Breast epithelium (tissue), 4 donors: Measurements from ENCODE around the gene LSM3. TPM values are rescaled to one million over a fixed set of nuclear protein-coding genes. Genes with fewer than 3 reads are reported as not detected.
A peak's percentile ranks its signal among the peaks of the same experiment; 100 is the strongest.

ENCODE experiments used
- DNase-seq, 2 donors: peaks; one replicate each; pipeline ENCODE4 v3.0.0-alpha.2; 2019; ENCODE audit warnings: low spot score in 2 of 2
- H3K27ac ChIP-seq, 2 donors: fragments of 200-600 bp; sonication (generic) in 1 of 2; one replicate each; pipeline ENCODE4 v1.5.1; 2016 to 2019; ENCODE audit warnings: mild to moderate bottlenecking in 1 of 2
- H3K27me3 ChIP-seq, 2 donors: fragments of 200-600 bp; sonication (generic) in 1 of 2; one replicate each; pipeline versions ENCODE4 v1.5.1 to v1.6.0; 2017 to 2019; ENCODE audit warnings: control low read depth in 1 of 2, mild to moderate bottlenecking in 1 of 2
- H3K36me3 ChIP-seq: fragments of 200-600 bp; one replicate; pipeline ENCODE4 v1.5.1; 2019
- H3K4me1 ChIP-seq, 2 donors: fragments of 200-600 bp; sonication (generic); one replicate each; pipeline ENCODE4 v1.5.1; 2016 to 2019; ENCODE audit warnings: control low read depth in 1 of 2
- H3K4me3 ChIP-seq, 3 donors: fragments of 200-600 bp; sonication (generic); 1 replicate in 2 of 3; 2 replicates in 1 of 3; pipeline ENCODE4 v1.5.1; 2016 to 2019; ENCODE audit warnings: mild to moderate bottlenecking in 3 of 3, moderate library complexity in 2 of 3
- H3K9me3 ChIP-seq, 2 donors: fragments of 200-600 bp; sonication (generic) in 1 of 2; one replicate each; pipeline ENCODE4 v1.5.1; 2016 to 2019; ENCODE audit warnings: control low read depth in 1 of 2
- POLR2A ChIP-seq: fragments of 450-650 bp; IDR thresholded peaks from one replicate; pipeline ENCODE4 v1.6.1; 2016; ENCODE audit warnings: antibody characterized with exemption, mild to moderate bottlenecking, moderate library complexity
- POLR2AphosphoS5 ChIP-seq, 3 donors: sonication (generic); formaldehyde crosslinking; IDR thresholded peaks; one replicate each; pipeline ENCODE4 v1.6.1; 2017; ENCODE audit warnings: antibody characterized with exemption in 3 of 3
- intact Hi-C: fragments of 100-400 bp; cut with DNase I; formaldehyde crosslinking; loops from one replicate; pipeline ENCODE4 v1.15.1; 2023; ENCODE audit warnings: low total_unique reads
- total RNA-seq, 3 donors: library from RNA; depleted of rRNA; stranded (reverse); fragments of >200 nt; gene quantifications; one replicate each; pipeline ENCODE4 v1.1.0, GENCODE V29; 2016
- TF ChIP-seq, protein P1 (sequence below), 3 donors: fragments of 450-650 bp; IDR thresholded peaks; one replicate each; pipeline ENCODE4 v1.5.1; 2016 to 2017; ENCODE audit warnings: antibody characterized with exemption in 3 of 3, mild to moderate bottlenecking in 3 of 3, moderate library complexity in 3 of 3

Gene LSM3
- total RNA-seq, 3 donors from 2014 or later = 10.5 to 11.5 (median 11.5) TPM

DNA sequence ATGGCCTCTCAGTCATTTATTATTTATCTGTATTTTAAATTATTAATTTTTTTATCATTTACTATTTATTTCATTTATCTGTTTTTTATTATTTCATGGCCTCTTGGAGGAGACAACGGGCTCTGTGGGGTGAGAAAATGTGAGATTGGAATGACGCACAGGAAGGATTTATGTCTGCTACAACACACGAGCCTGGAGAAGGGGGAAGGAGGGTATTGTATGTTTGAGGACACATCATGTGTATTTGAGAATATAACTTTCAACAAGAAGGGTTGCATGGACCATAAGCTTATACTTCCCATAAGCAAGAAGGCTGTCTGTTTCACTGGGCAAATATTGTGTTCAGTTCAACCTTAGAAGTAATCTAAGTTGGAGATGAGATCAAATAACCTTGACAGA, 31.7 kb downstream of the LSM3 start:
- TF ChIP-seq, protein P1, sequence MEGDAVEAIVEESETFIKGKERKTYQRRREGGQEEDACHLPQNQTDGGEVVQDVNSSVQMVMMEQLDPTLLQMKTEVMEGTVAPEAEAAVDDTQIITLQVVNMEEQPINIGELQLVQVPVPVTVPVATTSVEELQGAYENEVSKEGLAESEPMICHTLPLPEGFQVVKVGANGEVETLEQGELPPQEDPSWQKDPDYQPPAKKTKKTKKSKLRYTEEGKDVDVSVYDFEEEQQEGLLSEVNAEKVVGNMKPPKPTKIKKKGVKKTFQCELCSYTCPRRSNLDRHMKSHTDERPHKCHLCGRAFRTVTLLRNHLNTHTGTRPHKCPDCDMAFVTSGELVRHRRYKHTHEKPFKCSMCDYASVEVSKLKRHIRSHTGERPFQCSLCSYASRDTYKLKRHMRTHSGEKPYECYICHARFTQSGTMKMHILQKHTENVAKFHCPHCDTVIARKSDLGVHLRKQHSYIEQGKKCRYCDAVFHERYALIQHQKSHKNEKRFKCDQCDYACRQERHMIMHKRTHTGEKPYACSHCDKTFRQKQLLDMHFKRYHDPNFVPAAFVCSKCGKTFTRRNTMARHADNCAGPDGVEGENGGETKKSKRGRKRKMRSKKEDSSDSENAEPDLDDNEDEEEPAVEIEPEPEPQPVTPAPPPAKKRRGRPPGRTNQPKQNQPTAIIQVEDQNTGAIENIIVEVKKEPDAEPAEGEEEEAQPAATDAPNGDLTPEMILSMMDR (IDR thresholded peaks at IDR 0.05) = no peak
- TF ChIP-seq POLR2A = no peak
- no peak for TF ChIP-seq POLR2AphosphoS5 (IDR thresholded peaks at IDR 0.05)
- intact Hi-C loops = no loop called here
- no peaks in the 10 kb centered on the region for H3K4me1 ChIP-seq
- no peaks in the 10 kb centered on the region for H3K27me3 ChIP-seq
- H3K27ac ChIP-seq = no peak overlapping the region
- no peaks in the 10 kb centered on the region for H3K36me3 ChIP-seq
- H3K9me3 ChIP-seq = no peaks in the 10 kb centered on the region
- H3K4me3 ChIP-seq = no peak overlapping the region
- DNase-seq = no peak

- intact Hi-C loops = no loop called here
- TF ChIP-seq POLR2A (no peak), POLR2AphosphoS5 (IDR thresholded peaks at IDR 0.05) (no peak)
- TF ChIP-seq, protein P1 (IDR thresholded peaks at IDR 0.05) = no peak
- peak overlapping the region in 1 of 2 donors; percentile 25 for H3K27ac ChIP-seq
- no peaks in the 10 kb centered on the region for H3K27me3 ChIP-seq
- H3K36me3 ChIP-seq = no peaks in the 10 kb centered on the region
- no peak for DNase-seq
- no peak overlapping the region for H3K4me3 ChIP-seq
- H3K9me3 ChIP-seq = no peaks in the 10 kb centered on the region
- no peaks in the 10 kb centered on the region for H3K4me1 ChIP-seq
Measured at GRCh38 chr3:14210843-14211594, 32.4 kb downstream of the LSM3 start.

DNA sequence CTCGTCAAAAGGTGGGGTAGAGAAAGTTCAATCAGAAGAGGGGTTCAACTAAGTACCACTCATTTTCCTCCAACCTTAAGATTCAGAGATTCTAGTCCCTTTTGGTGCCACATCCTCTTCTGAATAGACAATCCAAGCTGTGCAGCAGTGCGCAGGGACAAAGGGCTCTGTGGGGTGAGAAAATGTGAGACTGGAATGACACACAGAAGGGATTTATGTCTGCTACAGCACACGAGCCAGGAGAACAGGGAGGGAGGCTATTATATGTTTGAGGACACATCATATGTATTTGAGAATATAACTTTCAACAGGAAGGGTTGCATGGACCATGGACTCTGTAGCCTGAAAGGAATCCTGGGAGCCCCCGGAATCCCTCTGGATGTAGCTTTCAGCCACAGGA, 33.0 kb downstream of the LSM3 start:
- no peaks in the 10 kb centered on the region for H3K9me3 ChIP-seq
- DNase-seq = no peak
- no peak overlapping the region for H3K4me3 ChIP-seq
- H3K4me1 ChIP-seq = no peaks in the 10 kb centered on the region
- TF ChIP-seq, protein P1 (IDR thresholded peaks at IDR 0.05) = no peak
- TF ChIP-seq POLR2AphosphoS5 (IDR thresholded peaks at IDR 0.05) (no peak), POLR2A (no peak)
- no peaks in the 10 kb centered on the region for H3K36me3 ChIP-seq
- H3K27me3 ChIP-seq = no peaks in the 10 kb centered on the region
- peak overlapping the region in 1 of 2 donors; percentile 25 for H3K27ac ChIP-seq
- intact Hi-C loops = no loop called here

DNA sequence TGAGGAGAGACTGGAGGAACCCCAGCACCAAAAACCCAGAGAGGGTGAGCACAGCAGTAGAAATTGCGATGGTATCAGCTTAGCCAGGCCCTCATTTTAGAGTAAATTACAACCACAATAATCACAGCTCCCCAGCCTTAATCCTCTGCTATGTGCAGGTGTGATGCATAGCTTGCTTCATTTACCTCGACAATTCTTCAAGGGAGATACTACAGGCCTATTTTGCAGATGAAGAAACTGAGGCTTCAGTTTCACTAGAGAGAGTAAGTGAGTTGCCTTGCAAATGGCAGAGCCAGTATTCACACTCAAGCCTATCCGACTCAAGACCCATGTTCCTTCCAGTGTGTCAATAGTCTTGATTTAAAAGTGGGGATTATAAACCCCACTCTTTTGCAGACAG, 33.4 kb downstream of the LSM3 start:
- H3K36me3 ChIP-seq = no peaks in the 10 kb centered on the region
- intact Hi-C loops = no loop called here
- TF ChIP-seq, protein P1 (IDR thresholded peaks at IDR 0.05) = no peak
- TF ChIP-seq POLR2AphosphoS5 (IDR thresholded peaks at IDR 0.05) (no peak), POLR2A (no peak)
- no peak for DNase-seq
- H3K27me3 ChIP-seq = no peaks in the 10 kb centered on the region
- no peaks in the 10 kb centered on the region for H3K9me3 ChIP-seq
- no peaks in the 10 kb centered on the region for H3K4me1 ChIP-seq
- no peak overlapping the region for H3K4me3 ChIP-seq
- H3K27ac ChIP-seq = peak overlapping the region in 1 of 2 donors; percentile 25

DNA sequence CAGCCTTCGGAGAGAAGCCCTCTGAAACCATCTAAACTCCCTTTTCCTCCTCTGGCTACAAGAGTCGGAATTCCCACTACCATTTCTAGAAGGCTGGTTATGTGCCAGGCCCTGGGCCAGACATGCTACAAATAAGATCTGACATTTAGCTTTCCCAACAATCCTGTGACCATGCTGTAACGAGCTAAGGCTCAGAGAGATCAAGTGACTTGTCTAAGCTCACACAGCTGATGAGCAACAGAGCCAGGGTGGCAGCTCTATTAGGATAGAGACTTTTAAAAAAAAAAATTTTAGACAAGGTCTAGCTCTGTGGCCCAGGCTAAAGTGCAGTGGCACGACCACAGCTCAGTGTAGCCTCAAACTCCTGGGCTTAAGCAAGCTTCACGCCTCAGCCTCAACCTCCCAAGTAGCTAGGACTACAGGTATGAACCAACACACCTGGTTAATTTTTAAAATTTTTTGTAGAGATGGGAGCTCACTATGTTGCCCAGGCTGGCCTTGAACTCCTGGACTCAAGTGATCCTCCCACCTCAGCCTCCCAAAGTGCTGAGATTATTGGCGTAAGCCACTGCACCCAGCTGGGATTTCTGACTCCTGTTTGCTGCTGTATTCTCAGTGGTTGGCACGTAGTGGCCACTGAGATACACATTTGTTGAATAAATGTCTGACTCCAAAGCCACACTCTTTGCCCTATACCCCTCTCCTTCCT, 34.6 kb downstream of the LSM3 start:
- Histone ChIP-seq H3K4me3 (no peak overlapping the region), H3K9me3 (no peaks in the 10 kb centered on the region), H3K36me3 (no peaks in the 10 kb centered on the region), H3K27me3 (no peaks in the 10 kb centered on the region), H3K4me1 (no peaks in the 10 kb centered on the region), H3K27ac (no peak overlapping the region)
- intact Hi-C loops = no loop called here
- TF ChIP-seq, protein P1 (IDR thresholded peaks at IDR 0.05) = no peak
- TF ChIP-seq POLR2A = no peak
- TF ChIP-seq POLR2AphosphoS5 (IDR thresholded peaks at IDR 0.05) = no peak
- no peak for DNase-seq
